Measurements from ENCODE around the gene UTP25.

DNA sequence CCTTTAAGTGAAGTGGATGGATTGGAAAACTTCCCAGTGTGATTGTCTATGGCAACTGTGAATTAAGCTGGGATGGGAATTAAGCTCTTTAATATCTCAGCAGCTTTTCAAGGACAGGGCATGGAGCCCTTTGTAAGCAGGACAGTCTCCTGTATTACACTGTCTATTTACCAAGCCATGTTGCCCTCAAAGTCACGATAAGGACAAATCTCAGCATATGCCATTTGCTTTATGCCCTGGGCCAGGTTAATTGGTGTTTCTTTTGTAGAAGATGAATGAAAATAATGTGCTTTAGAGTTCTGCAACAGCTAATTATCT lies 17.6 kb downstream of the UTP25 start:
- TF ChIP-seq, protein P1, sequence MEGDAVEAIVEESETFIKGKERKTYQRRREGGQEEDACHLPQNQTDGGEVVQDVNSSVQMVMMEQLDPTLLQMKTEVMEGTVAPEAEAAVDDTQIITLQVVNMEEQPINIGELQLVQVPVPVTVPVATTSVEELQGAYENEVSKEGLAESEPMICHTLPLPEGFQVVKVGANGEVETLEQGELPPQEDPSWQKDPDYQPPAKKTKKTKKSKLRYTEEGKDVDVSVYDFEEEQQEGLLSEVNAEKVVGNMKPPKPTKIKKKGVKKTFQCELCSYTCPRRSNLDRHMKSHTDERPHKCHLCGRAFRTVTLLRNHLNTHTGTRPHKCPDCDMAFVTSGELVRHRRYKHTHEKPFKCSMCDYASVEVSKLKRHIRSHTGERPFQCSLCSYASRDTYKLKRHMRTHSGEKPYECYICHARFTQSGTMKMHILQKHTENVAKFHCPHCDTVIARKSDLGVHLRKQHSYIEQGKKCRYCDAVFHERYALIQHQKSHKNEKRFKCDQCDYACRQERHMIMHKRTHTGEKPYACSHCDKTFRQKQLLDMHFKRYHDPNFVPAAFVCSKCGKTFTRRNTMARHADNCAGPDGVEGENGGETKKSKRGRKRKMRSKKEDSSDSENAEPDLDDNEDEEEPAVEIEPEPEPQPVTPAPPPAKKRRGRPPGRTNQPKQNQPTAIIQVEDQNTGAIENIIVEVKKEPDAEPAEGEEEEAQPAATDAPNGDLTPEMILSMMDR (IDR thresholded peaks at IDR 0.05): no peak
- no peak for TF ChIP-seq POLR2A (IDR thresholded peaks at IDR 0.05)
- TF ChIP-seq EP300 (IDR thresholded peaks at IDR 0.05): no peak

Measured in ovary (tissue), 3 donors.